ENCODE measurements around the gene EHMT2.

GRCh38 chr6:31888276-31889258 lies 8.9 kb downstream of the EHMT2 start:
- peak; percentile 45 for TF ChIP-seq CTCF (IDR thresholded peaks at IDR 0.05; ENCODE audit: insufficient read depth, low read depth, low read length)
- TF ChIP-seq EZH2 (IDR thresholded peaks at IDR 0.05; ENCODE audit: insufficient read depth, low read length) = no peak

Measured in astrocyte (in vitro differentiated cells and primary cell).